ENCODE measurements around the gene SAFB2.

Gene SAFB2

DNA sequence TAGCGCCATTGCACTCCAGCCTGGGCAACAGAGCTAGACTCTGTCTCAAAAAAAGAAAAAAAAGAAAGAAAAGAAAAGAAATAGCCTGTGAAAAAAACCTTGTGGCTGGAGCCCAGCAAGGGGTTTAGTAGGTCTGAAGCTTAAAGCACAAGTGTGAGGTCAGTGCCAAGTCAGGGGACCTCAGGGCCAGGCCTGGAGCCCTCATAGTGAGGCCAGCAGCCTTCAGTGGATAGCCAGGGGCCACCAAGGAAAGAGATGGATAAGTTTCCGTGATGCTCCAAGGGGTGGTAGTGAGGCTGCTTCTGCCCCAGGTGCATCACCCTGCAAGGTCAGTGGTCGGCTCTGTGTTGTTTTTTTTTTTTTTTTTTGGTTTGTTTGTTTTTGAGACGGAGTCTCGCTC is 67.7 kb downstream of the SAFB2 start:
- FAIRE-seq (no peak), DNase-seq (ENCODE audit: insufficient read length) (no peak)
- TF ChIP-seq POLR2AphosphoS5 (IDR thresholded peaks at IDR 0.05; ENCODE audit: low read depth, low read length), result no peak
- TF ChIP-seq POLR2A (IDR thresholded peaks at IDR 0.05; ENCODE audit: low read depth, low read length), result no peak
- TF ChIP-seq TAF1 (IDR thresholded peaks at IDR 0.05; ENCODE audit: borderline replicate concordance, low read depth, low read length), result no peak

DNA sequence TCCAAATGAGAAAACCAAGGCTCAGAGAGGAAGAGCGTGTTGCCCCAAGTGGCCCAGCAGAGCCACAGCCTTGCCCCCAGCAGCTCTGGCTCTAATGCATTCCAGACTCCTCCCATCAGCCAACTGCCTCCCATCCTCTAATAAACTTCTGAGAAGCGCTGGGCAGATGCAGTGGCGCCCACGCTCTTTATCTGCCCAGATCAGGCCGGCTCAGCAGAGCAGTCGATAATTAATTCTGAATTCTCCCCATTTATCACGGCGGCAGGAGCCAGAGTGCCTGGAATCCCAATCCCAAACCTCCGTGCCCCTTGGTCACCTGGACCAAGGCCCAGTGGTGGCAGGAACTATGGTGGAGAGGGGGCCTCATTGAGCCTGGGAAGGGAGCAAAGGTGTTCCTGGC is 68.7 kb downstream of the SAFB2 start:
- FAIRE-seq, result no peak
- no peak for TF ChIP-seq POLR2AphosphoS5 (IDR thresholded peaks at IDR 0.05; ENCODE audit: low read depth, low read length)
- TF ChIP-seq TAF1 (IDR thresholded peaks at IDR 0.05; ENCODE audit: borderline replicate concordance, low read depth, low read length), result no peak
- DNase-seq (ENCODE audit: insufficient read length), result no peak

DNA sequence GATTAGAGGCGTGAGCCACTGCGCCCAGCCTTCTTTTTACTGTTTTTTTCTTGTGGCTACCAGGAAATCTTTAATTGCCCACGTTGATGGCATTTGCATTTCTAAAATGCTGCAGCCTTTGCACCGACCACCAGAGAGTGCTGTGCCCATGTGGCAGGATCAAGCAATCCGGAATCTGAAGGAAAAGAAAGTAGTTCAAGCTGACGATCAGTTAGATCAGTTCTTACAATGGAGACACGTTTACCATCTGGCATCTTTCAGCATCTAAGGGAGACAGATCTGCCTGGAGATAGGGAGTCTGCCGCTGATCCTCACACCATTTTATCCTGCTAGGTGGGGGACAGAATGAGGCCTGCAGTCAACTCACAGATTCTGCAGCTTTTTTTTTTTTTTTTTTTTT is 74.7 kb downstream of the SAFB2 start:
- no peak for TF ChIP-seq POLR2A (IDR thresholded peaks at IDR 0.05; ENCODE audit: low read depth, low read length)
- TF ChIP-seq TAF1 (IDR thresholded peaks at IDR 0.05; ENCODE audit: borderline replicate concordance, low read depth, low read length), result no peak
- TF ChIP-seq POLR2AphosphoS5 (IDR thresholded peaks at IDR 0.05; ENCODE audit: low read depth, low read length), result no peak
- FAIRE-seq (no peak), DNase-seq (ENCODE audit: insufficient read length) (no peak)

DNA sequence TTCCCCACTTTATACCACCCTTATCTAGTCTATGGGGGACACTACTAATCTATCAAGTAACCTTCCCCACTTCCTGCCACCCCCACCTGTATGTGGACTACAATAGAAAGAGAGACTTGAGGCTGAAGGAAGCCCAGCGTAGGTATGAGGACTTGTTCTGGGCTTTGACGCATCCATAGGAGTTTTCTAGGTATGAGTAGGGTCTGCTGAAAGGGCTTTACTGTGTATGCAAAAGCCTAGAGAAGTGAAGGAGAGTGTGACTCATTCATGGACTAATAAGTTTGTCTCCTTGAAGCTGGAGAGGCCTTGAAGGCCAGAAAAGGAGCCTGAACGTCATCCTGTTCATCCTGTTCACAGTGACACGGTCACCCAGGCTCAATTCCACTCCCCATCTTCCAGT is 76.6 kb downstream of the SAFB2 start:
- DNase-seq (ENCODE audit: insufficient read length), result no peak
- no peak for TF ChIP-seq TAF1 (IDR thresholded peaks at IDR 0.05; ENCODE audit: borderline replicate concordance, low read depth, low read length)
- TF ChIP-seq POLR2A (IDR thresholded peaks at IDR 0.05; ENCODE audit: low read depth, low read length), result no peak
- TF ChIP-seq POLR2AphosphoS5 (IDR thresholded peaks at IDR 0.05; ENCODE audit: low read depth, low read length), result no peak
- no peak for FAIRE-seq

DNA sequence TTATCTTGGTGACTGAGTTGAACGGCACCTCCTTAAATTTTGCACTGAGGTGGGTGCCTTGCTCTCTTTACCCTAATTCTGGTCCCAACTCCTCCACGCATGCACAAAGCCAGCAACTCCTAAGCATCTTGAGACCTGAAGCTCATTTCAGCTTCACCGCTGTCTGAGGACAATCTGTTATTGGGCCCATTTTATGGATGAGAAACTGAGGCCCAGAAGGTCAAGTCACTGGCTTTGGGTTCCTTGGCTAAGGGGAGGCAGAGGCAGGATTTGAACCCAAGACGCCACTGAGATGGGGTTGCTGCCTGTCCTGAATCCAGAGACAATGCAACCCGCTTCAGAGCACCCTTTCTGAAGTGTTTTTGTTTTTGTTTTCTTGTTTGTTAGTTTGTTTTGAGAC is 77.5 kb downstream of the SAFB2 start:
- DNase-seq (ENCODE audit: insufficient read length) (no peak), FAIRE-seq (no peak)
- TF ChIP-seq POLR2A (IDR thresholded peaks at IDR 0.05; ENCODE audit: low read depth, low read length), result no peak
- TF ChIP-seq POLR2AphosphoS5 (IDR thresholded peaks at IDR 0.05; ENCODE audit: low read depth, low read length), result no peak
- TF ChIP-seq TAF1 (IDR thresholded peaks at IDR 0.05; ENCODE audit: borderline replicate concordance, low read depth, low read length), result no peak

DNA sequence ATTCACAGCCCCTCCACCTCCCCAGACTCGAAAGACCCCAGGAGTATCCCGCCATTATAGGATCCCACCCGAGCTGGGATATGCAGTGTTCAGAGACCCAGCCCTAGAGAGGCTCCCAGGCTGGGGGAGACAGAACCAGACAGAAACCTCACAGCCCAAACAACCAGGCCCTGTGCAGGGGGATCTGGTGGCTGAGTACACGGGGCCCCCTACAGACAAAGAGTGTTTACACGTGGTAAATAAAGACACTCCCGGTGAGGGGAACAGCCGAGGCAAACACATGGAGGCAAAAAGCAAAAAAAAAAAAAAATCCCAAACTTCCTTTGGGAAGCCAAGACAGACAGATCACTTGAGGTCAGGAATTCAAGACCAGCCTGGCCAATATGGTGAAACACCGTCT is 79.9 kb downstream of the SAFB2 start:
- TF ChIP-seq TAF1 (IDR thresholded peaks at IDR 0.05; ENCODE audit: borderline replicate concordance, low read depth, low read length) (no peak), POLR2A (IDR thresholded peaks at IDR 0.05; ENCODE audit: low read depth, low read length) (no peak), POLR2AphosphoS5 (IDR thresholded peaks at IDR 0.05; ENCODE audit: low read depth, low read length) (no peak)
- no peak for DNase-seq (ENCODE audit: insufficient read length)
- FAIRE-seq, result no peak

DNA sequence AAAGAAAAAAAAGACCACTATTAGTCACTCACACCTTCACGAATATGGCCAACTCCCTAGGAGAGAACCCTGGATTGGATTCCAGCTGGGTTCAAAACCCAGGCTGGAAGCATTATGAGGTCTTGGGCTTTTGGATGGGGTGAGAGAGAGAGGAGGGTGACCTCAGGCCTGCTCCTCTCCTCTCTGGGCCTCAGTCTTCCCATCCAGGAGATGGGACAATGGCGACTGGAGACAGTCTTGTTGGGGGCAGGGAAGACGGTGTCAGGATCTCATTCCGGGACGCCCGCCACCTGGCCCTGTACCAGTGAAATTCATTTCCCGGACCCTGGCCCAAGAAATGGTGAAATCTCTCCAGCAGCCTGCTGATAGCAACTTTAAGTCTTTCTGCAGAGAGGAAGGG is 81.1 kb downstream of the SAFB2 start:
- DNase-seq (ENCODE audit: insufficient read length) (no peak), FAIRE-seq (no peak)
- TF ChIP-seq POLR2AphosphoS5 (IDR thresholded peaks at IDR 0.05; ENCODE audit: low read depth, low read length), result no peak

DNA sequence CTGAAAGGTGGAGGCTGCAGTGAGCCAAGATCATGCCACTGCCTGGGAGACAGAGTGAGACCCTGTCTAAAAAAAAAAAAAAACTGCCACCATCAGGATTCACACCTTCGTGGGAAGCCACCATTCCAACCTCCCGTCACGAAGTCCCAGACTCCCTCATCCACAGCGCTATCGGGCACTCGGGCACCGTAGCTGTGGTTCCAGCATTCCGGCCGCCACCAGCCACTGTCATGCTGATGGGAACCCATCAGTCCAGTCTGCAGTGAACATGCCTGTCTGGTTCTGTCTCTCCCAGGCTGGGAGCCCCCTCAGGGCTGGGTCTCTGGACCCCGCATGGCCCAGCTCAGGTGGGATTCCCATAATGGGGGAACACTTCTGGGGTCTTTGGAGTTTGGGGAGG is 82.4 kb downstream of the SAFB2 start:
- no peak for FAIRE-seq
- no peak for TF ChIP-seq POLR2A (IDR thresholded peaks at IDR 0.05; ENCODE audit: low read depth, low read length)
- TF ChIP-seq TAF1 (IDR thresholded peaks at IDR 0.05; ENCODE audit: borderline replicate concordance, low read depth, low read length), result no peak
- no peak for TF ChIP-seq POLR2AphosphoS5 (IDR thresholded peaks at IDR 0.05; ENCODE audit: low read depth, low read length)
- no peak for DNase-seq (ENCODE audit: insufficient read length)

DNA sequence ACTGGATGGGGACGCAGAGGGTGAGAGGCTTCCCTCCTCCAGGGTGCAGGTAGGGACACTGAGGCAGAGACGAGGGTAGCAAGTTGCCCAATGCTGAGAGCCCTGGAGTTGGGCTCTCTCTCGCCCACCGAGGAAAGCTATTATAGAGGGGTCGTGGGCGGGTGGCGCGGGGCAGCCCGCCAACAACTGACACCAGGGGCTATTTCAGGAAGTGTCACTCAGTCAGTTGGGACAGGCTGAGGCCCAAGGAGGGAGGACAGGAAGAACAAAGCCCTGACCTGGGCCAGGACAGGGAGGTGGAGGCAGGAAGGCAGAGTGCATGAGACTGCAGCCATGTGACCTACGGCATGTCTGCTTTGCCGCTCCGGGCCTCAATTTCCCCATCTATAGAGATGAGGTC is 84.7 kb downstream of the SAFB2 start:
- DNase-seq (ENCODE audit: insufficient read length) (no peak), FAIRE-seq (no peak)
- TF ChIP-seq POLR2AphosphoS5 (IDR thresholded peaks at IDR 0.05; ENCODE audit: low read depth, low read length) (no peak), TAF1 (IDR thresholded peaks at IDR 0.05; ENCODE audit: borderline replicate concordance, low read depth, low read length) (no peak), POLR2A (IDR thresholded peaks at IDR 0.05; ENCODE audit: low read depth, low read length) (no peak)

Data from GM12892 (cell line).